Esophagus muscularis mucosa (tissue), 4 donors: ENCODE measurements around the gene APP. TPM values are rescaled to one million over a fixed set of nuclear protein-coding genes. Genes with fewer than 3 reads are reported as not detected.

Experiments
- DNase-seq: peaks from one replicate; pipeline ENCODE4 v3.0.0-alpha.2; 2017; ENCODE audit errors: extremely low spot score
- H3K27ac ChIP-seq, 4 donors: fragments of 200-600 bp; sonication (generic); replicated peaks in 1 of 4; 1 replicate in 3 of 4; 2 replicates in 1 of 4; pipeline ENCODE4 v1.5.1; 2016 to 2019; ENCODE audit warnings: mild to moderate bottlenecking in 1 of 4
- H3K27me3 ChIP-seq, 4 donors: fragments of 200-600 bp; sonication (generic); one replicate each; pipeline versions ENCODE4 v1.5.1 to v1.6.0; 2016 to 2019
- H3K36me3 ChIP-seq, 4 donors: fragments of 200-600 bp; sonication (generic); one replicate each; pipeline ENCODE4 v1.5.1; 2016 to 2019
- H3K4me1 ChIP-seq, 4 donors: fragments of 200-600 bp; sonication (generic); one replicate each; pipeline ENCODE4 v1.5.1; 2016 to 2019
- H3K4me3 ChIP-seq, 4 donors: fragments of 200-600 bp; sonication (generic); 1 replicate in 2 of 4; 2 replicates in 2 of 4; pipeline ENCODE4 v1.5.1; 2016 to 2019; ENCODE audit warnings: mild to moderate bottlenecking in 4 of 4, moderate library complexity in 1 of 4
- H3K9me3 ChIP-seq, 4 donors: fragments of 200-600 bp; sonication (generic); 1 replicate in 3 of 4; 2 replicates in 1 of 4; pipeline ENCODE4 v1.5.1; 2016 to 2019
- EP300 ChIP-seq: sonication (generic); formaldehyde crosslinking; IDR thresholded peaks from one replicate; pipeline ENCODE4 v1.6.1; 2017; ENCODE audit warnings: antibody characterized with exemption
- POLR2A ChIP-seq: fragments of 450-650 bp; IDR thresholded peaks from one replicate; pipeline ENCODE4 v1.6.1; 2017; ENCODE audit warnings: antibody characterized with exemption, moderate library complexity, mild to moderate bottlenecking, low read depth
- POLR2AphosphoS5 ChIP-seq, 2 donors: sonication (generic); formaldehyde crosslinking; IDR thresholded peaks; one replicate each; pipeline ENCODE4 v1.6.1; 2017; ENCODE audit warnings: antibody characterized with exemption in 2 of 2
- WGBS: methylation state at CpG from one replicate; pipeline ENCODE4 v1.1.5; 2018; 5-methylcytosine and 5-hydroxymethylcytosine counted together
- intact Hi-C: fragments of 100-400 bp; cut with DNase I; formaldehyde crosslinking; loops from one replicate; pipeline ENCODE4 v1.15.1; 2023
- total RNA-seq, 4 donors: library from RNA; depleted of rRNA; stranded (reverse); fragments of >200 nt; gene quantifications; one replicate each; pipeline versions ENCODE4 v1.1.0 to v1.2.1, GENCODE V29; 2016
- TF ChIP-seq, protein P1 (sequence below), 3 experiments: fragments of 200-600 bp in 2 of 3; fragments of 450-650 bp in 1 of 3; sonication (generic) in 2 of 3; IDR thresholded peaks; one replicate each; pipeline ENCODE4 v1.5.1; 2017 to 2019; ENCODE audit warnings: antibody characterized with exemption in 3 of 3, mild to moderate bottlenecking in 2 of 3, moderate library complexity in 1 of 3

The APP gene
- total RNA-seq, 4 donors from 2014 or later, result 459 to 790 (median 624) TPM

DNA sequence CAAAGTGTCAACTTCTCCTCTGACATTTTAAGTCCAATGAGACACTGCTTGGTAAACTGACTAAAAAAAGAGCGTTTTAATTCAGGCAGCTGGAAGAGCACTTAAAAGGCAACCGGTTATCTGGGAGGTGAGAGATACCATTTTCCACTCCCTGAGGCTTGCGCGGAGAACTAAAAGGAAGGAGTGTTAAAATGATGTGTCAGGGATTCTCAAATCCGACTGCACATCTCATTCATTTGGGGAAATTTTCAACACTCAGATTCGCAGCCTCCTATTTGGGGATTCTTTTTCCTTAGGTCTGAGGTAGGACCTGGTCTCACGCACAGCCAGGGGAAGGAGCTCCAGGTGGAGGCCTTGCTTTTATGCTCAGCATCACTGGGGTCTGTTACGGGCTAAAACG is 281.9 kb downstream of the APP start:
- intact Hi-C loops, result loop anchor here (10.0 kb wide), 1 partner anchor 826 kb away; no protein-coding TSS in a partner anchor
- Histone ChIP-seq H3K36me3 (peaks cover 10 to 66% (median 37%) of the 10 kb centered on the region in 4 donors), H3K4me1 (peaks cover 0 to 12% (median 6%) of the 10 kb centered on the region in 4 donors), H3K4me3 (no peak overlapping the region), H3K27ac (no peak overlapping the region), H3K27me3 (no peaks in the 10 kb centered on the region), H3K9me3 (no peaks in the 10 kb centered on the region)
- DNase-seq, result no peak
- 88% methylated on average over 9 of the region's 9 CpGs for WGBS
- TF ChIP-seq, protein P1, sequence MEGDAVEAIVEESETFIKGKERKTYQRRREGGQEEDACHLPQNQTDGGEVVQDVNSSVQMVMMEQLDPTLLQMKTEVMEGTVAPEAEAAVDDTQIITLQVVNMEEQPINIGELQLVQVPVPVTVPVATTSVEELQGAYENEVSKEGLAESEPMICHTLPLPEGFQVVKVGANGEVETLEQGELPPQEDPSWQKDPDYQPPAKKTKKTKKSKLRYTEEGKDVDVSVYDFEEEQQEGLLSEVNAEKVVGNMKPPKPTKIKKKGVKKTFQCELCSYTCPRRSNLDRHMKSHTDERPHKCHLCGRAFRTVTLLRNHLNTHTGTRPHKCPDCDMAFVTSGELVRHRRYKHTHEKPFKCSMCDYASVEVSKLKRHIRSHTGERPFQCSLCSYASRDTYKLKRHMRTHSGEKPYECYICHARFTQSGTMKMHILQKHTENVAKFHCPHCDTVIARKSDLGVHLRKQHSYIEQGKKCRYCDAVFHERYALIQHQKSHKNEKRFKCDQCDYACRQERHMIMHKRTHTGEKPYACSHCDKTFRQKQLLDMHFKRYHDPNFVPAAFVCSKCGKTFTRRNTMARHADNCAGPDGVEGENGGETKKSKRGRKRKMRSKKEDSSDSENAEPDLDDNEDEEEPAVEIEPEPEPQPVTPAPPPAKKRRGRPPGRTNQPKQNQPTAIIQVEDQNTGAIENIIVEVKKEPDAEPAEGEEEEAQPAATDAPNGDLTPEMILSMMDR (IDR thresholded peaks at IDR 0.05), result no peak
- TF ChIP-seq EP300 (no peak), POLR2A (no peak), POLR2AphosphoS5 (IDR thresholded peaks at IDR 0.05) (no peak)

DNA sequence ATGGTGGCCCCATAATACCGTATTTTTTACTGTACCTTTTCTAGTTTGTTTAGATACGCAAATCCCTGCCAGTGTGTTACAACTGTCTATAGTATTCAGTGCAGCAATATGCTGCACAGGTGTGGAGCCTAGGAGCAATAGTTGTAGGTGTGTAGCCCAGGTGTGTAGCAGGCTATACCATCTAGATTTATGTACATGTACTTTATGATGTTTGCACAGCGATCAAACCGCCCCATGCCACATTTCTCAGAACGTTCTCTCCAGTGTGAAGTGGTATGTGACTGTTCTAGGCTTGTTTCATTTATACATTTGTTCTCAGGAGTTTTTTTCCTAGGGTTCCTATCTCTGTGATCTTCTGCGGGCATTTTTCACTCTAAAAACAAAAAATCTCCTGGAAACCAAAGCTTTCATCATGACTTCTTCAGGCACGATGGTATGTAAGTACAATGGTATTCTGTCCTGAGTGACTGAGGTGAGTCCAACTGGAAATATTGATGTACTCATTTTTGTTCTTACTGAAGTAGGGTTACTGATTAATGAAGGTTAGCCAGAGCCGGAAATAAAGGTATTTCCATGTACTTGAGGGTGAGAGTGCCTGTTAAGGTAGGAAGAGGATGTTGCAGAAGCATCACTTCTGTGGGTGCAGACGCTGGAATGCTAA is 282.8 kb downstream of the APP start:
- Histone ChIP-seq H3K4me1 (peaks cover 0 to 12% (median 6%) of the 10 kb centered on the region in 4 donors), H3K9me3 (no peaks in the 10 kb centered on the region), H3K36me3 (peaks cover 10 to 67% (median 34%) of the 10 kb centered on the region in 4 donors), H3K4me3 (no peak overlapping the region), H3K27ac (no peak overlapping the region), H3K27me3 (no peaks in the 10 kb centered on the region)
- no peak for DNase-seq
- no peak for TF ChIP-seq POLR2A
- TF ChIP-seq POLR2AphosphoS5 (IDR thresholded peaks at IDR 0.05), result no peak
- TF ChIP-seq, protein P1 (IDR thresholded peaks at IDR 0.05), result no peak
- TF ChIP-seq EP300, result no peak
- WGBS, result 92% methylated on average over 9 of the region's 9 CpGs
- intact Hi-C loops, result loop anchor here (10.0 kb wide), 1 partner anchor 827 kb away; no protein-coding TSS in a partner anchor

- no peaks in the 10 kb centered on the region for H3K27me3 ChIP-seq
- peaks cover 10 to 73% (median 34%) of the 10 kb centered on the region in 4 donors for H3K36me3 ChIP-seq
- WGBS, result 92% methylated on average over 4 of the region's 4 CpGs
- no peak overlapping the region for H3K4me3 ChIP-seq
- intact Hi-C loops, result loop anchor here (10.0 kb wide), 1 partner anchor 828 kb away; no protein-coding TSS in a partner anchor
- no peak overlapping the region for H3K27ac ChIP-seq
- DNase-seq, result no peak
- TF ChIP-seq, protein P1 (IDR thresholded peaks at IDR 0.05), result no peak
- TF ChIP-seq EP300, result no peak
- peaks cover 0 to 12% (median 6%) of the 10 kb centered on the region in 4 donors for H3K4me1 ChIP-seq
- H3K9me3 ChIP-seq, result no peaks in the 10 kb centered on the region
Observed at GRCh38 chr21:25887166-25887565, 283.4 kb downstream of the APP start.

GRCh38 chr21:25885880-25886279 is 284.7 kb downstream of the APP start:
- H3K4me1 ChIP-seq, result peaks cover 0 to 12% (median 6%) of the 10 kb centered on the region in 4 donors
- H3K27ac ChIP-seq, result no peak overlapping the region
- no peaks in the 10 kb centered on the region for H3K27me3 ChIP-seq
- no peak for TF ChIP-seq POLR2AphosphoS5 (IDR thresholded peaks at IDR 0.05)
- TF ChIP-seq POLR2A, result no peak
- TF ChIP-seq, protein P1 (IDR thresholded peaks at IDR 0.05), result no peak
- no peak for TF ChIP-seq EP300
- 78% methylated on average over 7 of the region's 7 CpGs for whole genome bisulfite sequencing
- no peak overlapping the region for H3K4me3 ChIP-seq
- intact Hi-C loops, result loop anchor here (10.0 kb wide), 1 partner anchor 829 kb away; no protein-coding TSS in a partner anchor
- peaks cover 3 to 72% (median 34%) of the 10 kb centered on the region in 4 donors for H3K36me3 ChIP-seq
- no peaks in the 10 kb centered on the region for H3K9me3 ChIP-seq
- DNase-seq, result no peak
